Neural progenitor cell (in vitro differentiated cells): ENCODE results near the gene TOGARAM2. TPM values are rescaled to one million over a fixed set of nuclear protein-coding genes. Genes with fewer than 3 reads are reported as not detected.

Experiments used
- DNase-seq: peaks from one replicate; pipeline ENCODE4 v3.0.0-alpha.2; 2016; ENCODE audit warnings: low spot score
- H2AFZ ChIP-seq: fragments of 200-600 bp; sonication (generic); replicated peaks from 2 replicates; pipeline ENCODE4 v1.6.1; 2016; ENCODE audit warnings: antibody characterized with exemption
- H3F3A ChIP-seq: fragments of 200-600 bp; sonication (generic); 2 replicates; pipeline ENCODE4 v1.6.1; 2016; ENCODE audit warnings: antibody characterized with exemption, low read depth
- H3K27ac ChIP-seq: fragments of 200-600 bp; sonication (generic); 2 replicates; pipeline ENCODE4 v1.5.1; 2016; ENCODE audit warnings: mild to moderate bottlenecking
- H3K27me3 ChIP-seq: fragments of 200-600 bp; sonication (generic); 2 replicates; pipeline ENCODE4 v1.6.1; 2016; ENCODE audit warnings: mild to moderate bottlenecking, moderate library complexity
- H3K36me3 ChIP-seq: fragments of 200-600 bp; sonication (generic); 2 replicates; pipeline ENCODE4 v1.5.1; 2016
- H3K4me1 ChIP-seq: fragments of 200-600 bp; sonication (generic); 2 replicates; pipeline ENCODE4 v1.6.1; 2016; ENCODE audit warnings: mixed run types
- H3K4me2 ChIP-seq: fragments of 200-600 bp; sonication (generic); 2 replicates; pipeline ENCODE4 v1.6.1; 2016
- H3K4me3 ChIP-seq: fragments of 200-600 bp; sonication (generic); 2 replicates; pipeline ENCODE4 v1.5.1; 2016
- H3K79me2 ChIP-seq: fragments of 200-600 bp; sonication (generic); 2 replicates; pipeline ENCODE4 v1.6.1; 2016; ENCODE audit warnings: low read depth
- H3K9ac ChIP-seq: fragments of 200-600 bp; sonication (generic); 2 replicates; pipeline ENCODE4 v1.6.1; 2016
- H3K9me3 ChIP-seq: fragments of 200-600 bp; sonication (generic); 2 replicates; pipeline ENCODE4 v1.5.1; 2016; ENCODE audit warnings: low read depth
- H4K20me1 ChIP-seq: fragments of 200-600 bp; sonication (generic); 2 replicates; pipeline ENCODE4 v1.6.1; 2016; ENCODE audit warnings: low read depth
- H3K27ac Mint-ChIP-seq: 3 replicates; pipeline ENCODE4 v1.8.0; 2021; ENCODE audit warnings: mixed read lengths
- H3K27me3 Mint-ChIP-seq: 2 replicates; pipeline ENCODE4 v1.8.0; 2022; ENCODE audit warnings: low read depth, mild to moderate bottlenecking, inconsistent platforms, moderate library complexity, mixed read lengths; ENCODE audit not compliant: insufficient read depth
- H3K36me3 Mint-ChIP-seq: 3 replicates; pipeline ENCODE4 v1.8.0; 2021; ENCODE audit warnings: mixed read lengths
- H3K4me1 Mint-ChIP-seq: 3 replicates; pipeline ENCODE4 v1.8.0; 2021; ENCODE audit warnings: mixed read lengths
- H3K4me3 Mint-ChIP-seq: 3 replicates; pipeline ENCODE4 v1.8.0; 2021; ENCODE audit warnings: mild to moderate bottlenecking, moderate library complexity, mixed read lengths
- H3K9me3 Mint-ChIP-seq: 3 replicates; pipeline ENCODE4 v1.8.0; 2020; ENCODE audit warnings: mixed read lengths
- EZH2 ChIP-seq: fragments of 200-600 bp; sonication (generic); IDR thresholded peaks from 2 replicates; pipeline ENCODE4 v1.6.1; 2017; ENCODE audit warnings: antibody characterized with exemption, mild to moderate bottlenecking, moderate library complexity
- EZH2phosphoT487 ChIP-seq: fragments of 200-600 bp; sonication (generic); IDR thresholded peaks from 2 replicates; pipeline ENCODE4 v1.6.1; 2017; ENCODE audit warnings: antibody characterized with exemption
- total RNA-seq: library from RNA; depleted of rRNA; stranded (reverse); fragments of >200 nt; gene quantifications from 2 replicates; pipeline ENCODE4 v1.2.3, GENCODE V29; 2015; ENCODE audit warnings: low replicate concordance
- TF ChIP-seq, protein P1 (sequence below): fragments of 200-600 bp; sonication (generic); IDR thresholded peaks from 2 replicates; pipeline ENCODE4 v1.5.1; 2017; ENCODE audit warnings: antibody characterized with exemption, mild to moderate bottlenecking

The TOGARAM2 gene
- total RNA-seq, 1 donor from 2014 or later = 0.04 TPM

DNA sequence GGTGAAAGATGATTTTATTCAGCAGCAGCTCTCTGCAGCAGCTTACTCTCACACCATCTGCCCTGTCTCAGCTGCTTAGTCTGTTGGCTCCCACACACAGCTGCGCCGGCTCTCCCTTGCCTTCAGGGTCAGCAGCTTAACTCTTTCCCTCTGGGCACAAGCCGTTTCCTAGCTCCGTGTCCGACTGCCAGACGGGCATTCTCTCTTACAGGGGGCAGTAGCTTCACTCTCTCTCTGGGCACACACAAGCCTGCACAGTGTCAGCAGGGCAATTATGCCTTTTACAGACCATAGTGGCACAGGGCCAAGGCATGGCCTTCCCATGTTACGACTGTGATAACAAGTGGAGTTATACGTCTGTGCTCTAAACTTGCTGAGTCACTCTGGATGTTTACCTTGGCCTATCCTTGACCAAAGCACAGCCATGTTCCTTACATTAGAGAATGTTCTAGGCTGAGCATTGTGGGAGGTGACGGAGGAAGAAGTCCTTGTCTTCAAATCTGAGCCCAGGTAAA, 61.5 kb downstream of the TOGARAM2 start:
- peak overlapping the region; percentile 82 for H3K27ac Mint-ChIP-seq
- H3K9me3 Mint-ChIP-seq = no peaks in the 10 kb centered on the region
- no peak overlapping the region for H3K4me3 Mint-ChIP-seq

GRCh38 chr2:29044459-29044858, 63.4 kb downstream of the TOGARAM2 start:
- no peak overlapping the region for H3K4me3 Mint-ChIP-seq

More for the DNA sequence above, 61.5 kb downstream of the TOGARAM2 start:
- H3K9me3 ChIP-seq = no peaks in the 10 kb centered on the region
- H3K4me3 ChIP-seq = no peak overlapping the region
- TF ChIP-seq, protein P1, sequence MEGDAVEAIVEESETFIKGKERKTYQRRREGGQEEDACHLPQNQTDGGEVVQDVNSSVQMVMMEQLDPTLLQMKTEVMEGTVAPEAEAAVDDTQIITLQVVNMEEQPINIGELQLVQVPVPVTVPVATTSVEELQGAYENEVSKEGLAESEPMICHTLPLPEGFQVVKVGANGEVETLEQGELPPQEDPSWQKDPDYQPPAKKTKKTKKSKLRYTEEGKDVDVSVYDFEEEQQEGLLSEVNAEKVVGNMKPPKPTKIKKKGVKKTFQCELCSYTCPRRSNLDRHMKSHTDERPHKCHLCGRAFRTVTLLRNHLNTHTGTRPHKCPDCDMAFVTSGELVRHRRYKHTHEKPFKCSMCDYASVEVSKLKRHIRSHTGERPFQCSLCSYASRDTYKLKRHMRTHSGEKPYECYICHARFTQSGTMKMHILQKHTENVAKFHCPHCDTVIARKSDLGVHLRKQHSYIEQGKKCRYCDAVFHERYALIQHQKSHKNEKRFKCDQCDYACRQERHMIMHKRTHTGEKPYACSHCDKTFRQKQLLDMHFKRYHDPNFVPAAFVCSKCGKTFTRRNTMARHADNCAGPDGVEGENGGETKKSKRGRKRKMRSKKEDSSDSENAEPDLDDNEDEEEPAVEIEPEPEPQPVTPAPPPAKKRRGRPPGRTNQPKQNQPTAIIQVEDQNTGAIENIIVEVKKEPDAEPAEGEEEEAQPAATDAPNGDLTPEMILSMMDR = no peak
- TF ChIP-seq EZH2 (no peak), EZH2phosphoT487 (no peak)
- H3K27me3 Mint-ChIP-seq = peaks cover 6% of the 10 kb centered on the region
- H3K4me1 ChIP-seq = no peaks in the 10 kb centered on the region
- H3K4me2 ChIP-seq = no peak overlapping the region
- no peak for DNase-seq
- H4K20me1 ChIP-seq = no peaks in the 10 kb centered on the region
- H3K27ac ChIP-seq = no peak overlapping the region
- no peaks in the 10 kb centered on the region for H3K36me3 Mint-ChIP-seq
- peaks cover 18% of the 10 kb centered on the region for H3K4me1 Mint-ChIP-seq
- H3K27me3 ChIP-seq = no peaks in the 10 kb centered on the region
- no peak overlapping the region for H2AFZ ChIP-seq
- H3K79me2 ChIP-seq = no peaks in the 10 kb centered on the region
- H3K36me3 ChIP-seq = no peaks in the 10 kb centered on the region
- H3K9ac ChIP-seq = no peak overlapping the region
- no peaks in the 10 kb centered on the region for H3F3A ChIP-seq

DNA sequence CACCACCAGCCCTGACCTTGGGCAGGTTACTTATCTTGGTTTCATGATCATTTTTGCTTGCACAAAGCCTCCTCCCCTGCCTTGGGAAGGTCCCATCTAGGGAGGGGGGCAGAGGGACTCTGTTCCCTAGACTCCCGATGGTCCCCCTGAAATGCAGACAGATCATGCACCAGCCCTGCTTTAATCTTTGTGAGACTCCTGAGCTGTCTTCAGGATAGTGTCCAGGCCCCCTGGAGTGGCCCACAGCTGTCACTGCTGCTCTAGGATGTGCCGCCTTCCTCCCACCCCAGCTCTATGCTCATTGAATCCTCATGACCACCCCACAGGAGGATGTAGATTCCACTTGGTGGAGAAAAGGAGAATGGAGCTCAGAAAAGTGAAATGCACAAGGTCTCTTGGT, 65.2 kb downstream of the TOGARAM2 start:
- no peaks in the 10 kb centered on the region for H3K9me3 Mint-ChIP-seq
- DNase-seq = no peak
- peaks cover 14% of the 10 kb centered on the region for H3K4me1 Mint-ChIP-seq
- Histone ChIP-seq H3K27me3 (no peaks in the 10 kb centered on the region), H3K9ac (no peak overlapping the region), H2AFZ (no peak overlapping the region), H3K79me2 (no peaks in the 10 kb centered on the region), H3F3A (no peaks in the 10 kb centered on the region), H3K36me3 (no peaks in the 10 kb centered on the region), H3K4me1 (no peaks in the 10 kb centered on the region), H4K20me1 (no peaks in the 10 kb centered on the region), H3K9me3 (no peaks in the 10 kb centered on the region), H3K27ac (no peak overlapping the region), H3K4me2 (no peak overlapping the region), H3K4me3 (no peak overlapping the region)
- TF ChIP-seq EZH2 = no peak
- TF ChIP-seq, protein P1 = no peak
- no peak for TF ChIP-seq EZH2phosphoT487
- H3K27me3 Mint-ChIP-seq = peaks cover 6% of the 10 kb centered on the region
- H3K4me3 Mint-ChIP-seq = no peak overlapping the region
- H3K27ac Mint-ChIP-seq = no peak overlapping the region
- H3K36me3 Mint-ChIP-seq = no peaks in the 10 kb centered on the region

More at GRCh38 chr2:29044459-29044858, 63.4 kb downstream of the TOGARAM2 start:
- H3K4me1 Mint-ChIP-seq = peaks cover 14% of the 10 kb centered on the region
- no peaks in the 10 kb centered on the region for H3K4me1 ChIP-seq
- H2AFZ ChIP-seq = no peak overlapping the region
- no peaks in the 10 kb centered on the region for H3K27me3 ChIP-seq
- H3K27ac ChIP-seq = no peak overlapping the region
- no peaks in the 10 kb centered on the region for H3K79me2 ChIP-seq
- no peaks in the 10 kb centered on the region for H3K9me3 ChIP-seq
- TF ChIP-seq, protein P1 = no peak
- TF ChIP-seq EZH2 (no peak), EZH2phosphoT487 (no peak)
- H3K9ac ChIP-seq = no peak overlapping the region
- H3K4me3 ChIP-seq = no peak overlapping the region
- no peak for DNase-seq
- H3K36me3 ChIP-seq = no peaks in the 10 kb centered on the region
- no peak overlapping the region for H3K4me2 ChIP-seq
- no peaks in the 10 kb centered on the region for H4K20me1 ChIP-seq
- H3K9me3 Mint-ChIP-seq = no peaks in the 10 kb centered on the region
- peaks cover 6% of the 10 kb centered on the region for H3K27me3 Mint-ChIP-seq
- no peaks in the 10 kb centered on the region for H3K36me3 Mint-ChIP-seq
- H3K27ac Mint-ChIP-seq = no peak overlapping the region
- H3F3A ChIP-seq = no peaks in the 10 kb centered on the region
